GM19023 (cell line): ENCODE results near the gene CABS1.

Experiments used
- ATAC-seq: cut with Tn5 transposase; IDR thresholded peaks from one replicate; pipeline ENCODE4 v1.9.1; 2021; ENCODE audit warnings: mild to moderate bottlenecking, moderate library complexity; ENCODE audit not compliant: unreplicated experiment

CABS1 gene

GRCh38 chr4:70380578-70380977 is 45.8 kb downstream of the CABS1 start:
- no peak for ATAC-seq

GRCh38 chr4:70382691-70383181 is 48.0 kb downstream of the CABS1 start, which contains the start of gene SMR3B:
SMR3B (plus strand) TSS chr4:70383131; CDS start chr4:70384511, 1,380 bp downstream.
- no peak for ATAC-seq
